ENCODE results near the gene GRK2.

The GRK2 gene

DNA sequence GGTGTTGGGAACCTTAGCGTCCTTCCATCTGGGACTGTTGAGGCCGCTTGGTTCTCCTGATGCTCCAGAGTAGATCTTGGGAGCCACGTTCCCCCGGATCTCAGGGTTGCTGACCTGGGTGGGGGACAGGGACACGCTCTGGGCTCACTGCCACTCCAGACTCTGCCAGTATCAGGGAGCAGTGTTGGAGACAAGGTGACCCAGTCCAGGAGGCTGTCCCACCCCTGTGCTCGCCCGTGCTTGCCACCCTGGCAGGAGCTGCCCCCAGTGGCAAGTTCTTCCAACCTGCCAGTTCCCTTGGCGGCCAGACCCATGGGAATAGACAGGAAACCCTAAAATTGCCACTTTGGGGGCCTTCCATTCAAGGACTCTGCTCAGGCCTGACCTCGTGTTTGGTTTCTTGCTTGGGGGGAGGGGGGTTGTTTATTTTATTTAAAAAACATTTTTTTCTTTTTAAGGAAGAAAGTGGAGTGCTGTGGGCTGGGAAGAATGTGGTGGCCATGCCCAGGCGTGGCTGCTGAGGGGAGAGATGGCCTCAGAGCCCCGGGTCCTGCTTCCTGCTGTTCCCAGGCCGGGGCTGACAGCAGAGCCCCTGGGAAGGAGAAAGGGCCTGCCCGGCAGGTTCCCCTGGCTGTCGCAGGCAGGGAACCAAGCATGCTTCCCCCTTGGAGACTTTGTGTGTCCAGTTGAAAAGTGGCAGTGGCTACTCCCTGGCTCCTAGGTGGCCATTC is 7.2 kb downstream of the GRK2 start:
- Mint-ChIP-seq H3K27ac (peak overlapping the region; percentile 100), H3K36me3 (peaks cover 2% of the 10 kb centered on the region), H3K4me3 (peak overlapping the region; percentile 85), H3K9me3 (no peaks in the 10 kb centered on the region), H3K27me3 (no peaks in the 10 kb centered on the region), H3K4me1 (peaks cover 78% of the 10 kb centered on the region)

- Mint-ChIP-seq H3K27me3 (no peaks in the 10 kb centered on the region), H3K4me1 (peaks cover 80% of the 10 kb centered on the region), H3K27ac (peak overlapping the region; percentile 100), H3K9me3 (no peaks in the 10 kb centered on the region), H3K4me3 (peak overlapping the region; percentile 71), H3K36me3 (peaks cover 4% of the 10 kb centered on the region)
Measured at GRCh38 chr11:67274768-67275605, 8.7 kb downstream of the GRK2 start.

DNA sequence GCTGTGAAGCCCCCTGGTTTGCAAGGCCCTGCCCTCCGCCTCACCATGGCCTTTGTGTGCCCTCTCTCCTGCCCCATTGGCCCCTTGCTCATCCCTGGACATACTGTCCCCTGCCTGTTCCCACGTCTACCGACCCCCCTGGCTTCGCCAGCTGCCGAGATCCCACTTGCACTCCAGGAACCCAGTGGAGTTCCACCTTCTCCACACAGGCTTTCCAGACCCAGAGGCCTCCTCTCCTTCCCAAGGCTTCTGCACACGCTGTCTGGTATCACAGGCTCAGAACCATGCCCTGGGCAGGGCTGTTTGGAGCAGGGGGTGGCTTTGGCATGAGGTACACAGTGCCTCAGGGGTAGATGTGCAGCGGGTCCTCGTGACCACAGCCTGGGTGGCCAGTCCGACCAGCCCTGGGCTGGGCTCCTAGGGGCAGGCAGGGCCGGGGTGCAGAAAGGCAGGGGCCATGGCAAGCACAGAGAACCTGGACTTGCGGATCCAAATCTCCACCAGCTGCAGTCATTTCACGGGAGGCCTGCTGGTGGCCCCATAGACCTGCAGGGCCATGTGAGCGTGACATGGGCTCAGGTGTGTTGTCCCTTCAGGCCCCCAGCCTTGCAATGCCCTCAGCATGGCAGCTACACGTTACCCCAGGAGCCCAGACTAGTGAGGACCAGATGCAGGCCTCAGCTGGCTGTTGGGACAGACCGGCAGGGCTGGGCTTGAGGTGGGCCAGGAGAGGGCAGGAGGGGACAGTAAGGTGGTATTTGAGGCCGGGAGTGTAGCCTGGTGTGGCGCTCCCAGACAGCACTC is 9.5 kb downstream of the GRK2 start:
- peaks cover 4% of the 10 kb centered on the region for H3K36me3 Mint-ChIP-seq
- H3K4me1 Mint-ChIP-seq = peaks cover 77% of the 10 kb centered on the region
- peak overlapping the region; percentile 100 for H3K27ac Mint-ChIP-seq
- H3K9me3 Mint-ChIP-seq = no peaks in the 10 kb centered on the region
- no peaks in the 10 kb centered on the region for H3K27me3 Mint-ChIP-seq
- H3K4me3 Mint-ChIP-seq = peak overlapping the region; percentile 71

GRCh38 chr11:67276781-67277230 is 10.5 kb downstream of the GRK2 start:
- Mint-ChIP-seq H3K4me1 (peaks cover 67% of the 10 kb centered on the region), H3K27me3 (no peaks in the 10 kb centered on the region), H3K36me3 (peaks cover 4% of the 10 kb centered on the region), H3K4me3 (peak overlapping the region; percentile 87), H3K9me3 (no peaks in the 10 kb centered on the region), H3K27ac (peak overlapping the region; percentile 100)

- no peaks in the 10 kb centered on the region for H3K9me3 Mint-ChIP-seq
- H3K36me3 Mint-ChIP-seq = peaks cover 4% of the 10 kb centered on the region
- peaks cover 62% of the 10 kb centered on the region for H3K4me1 Mint-ChIP-seq
- H3K27me3 Mint-ChIP-seq = no peaks in the 10 kb centered on the region
- peak overlapping the region; percentile 100 for H3K27ac Mint-ChIP-seq
- H3K4me3 Mint-ChIP-seq = peak overlapping the region; percentile 87
Measured at GRCh38 chr11:67277231-67277961, 11.1 kb downstream of the GRK2 start.

GRCh38 chr11:67278135-67278938 is 12.1 kb downstream of the GRK2 start:
- peaks cover 57% of the 10 kb centered on the region for H3K4me1 Mint-ChIP-seq
- peak overlapping the region; percentile 100 for H3K27ac Mint-ChIP-seq
- peak overlapping the region; percentile 87 for H3K4me3 Mint-ChIP-seq
- H3K36me3 Mint-ChIP-seq = peaks cover 7% of the 10 kb centered on the region
- no peaks in the 10 kb centered on the region for H3K9me3 Mint-ChIP-seq
- H3K27me3 Mint-ChIP-seq = no peaks in the 10 kb centered on the region

DNA sequence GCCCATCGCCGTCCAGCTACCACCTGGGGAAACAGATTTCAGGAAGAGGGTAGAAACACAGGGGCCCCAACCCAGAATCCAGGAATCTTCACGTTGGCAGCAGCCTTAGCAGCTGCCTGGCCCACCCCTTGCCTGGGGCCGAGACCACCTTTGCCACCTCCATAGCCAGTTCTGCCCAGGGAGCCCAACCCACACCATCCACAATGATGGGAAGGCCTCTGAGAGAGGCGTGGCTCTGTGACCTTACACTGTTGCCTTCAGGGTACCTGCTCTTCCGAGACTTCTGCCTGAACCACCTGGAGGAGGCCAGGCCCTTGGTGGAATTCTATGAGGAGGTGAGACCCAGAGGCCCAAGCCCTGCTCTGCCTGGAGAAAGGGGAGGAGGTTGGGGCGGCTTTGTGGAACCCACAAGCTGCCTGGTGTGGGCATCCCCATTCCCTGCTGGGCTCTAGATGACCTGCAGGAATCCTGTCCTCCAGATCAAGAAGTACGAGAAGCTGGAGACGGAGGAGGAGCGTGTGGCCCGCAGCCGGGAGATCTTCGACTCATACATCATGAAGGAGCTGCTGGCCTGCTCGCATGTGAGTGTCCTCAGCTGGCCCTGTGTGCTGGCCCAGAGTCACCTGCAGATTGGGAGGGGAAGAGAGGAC is 12.8 kb downstream of the GRK2 start:
- H3K4me3 Mint-ChIP-seq = peak overlapping the region; percentile 62
- H3K27ac Mint-ChIP-seq = peak overlapping the region; percentile 94
- peaks cover 55% of the 10 kb centered on the region for H3K4me1 Mint-ChIP-seq
- H3K36me3 Mint-ChIP-seq = peaks cover 7% of the 10 kb centered on the region
- H3K9me3 Mint-ChIP-seq = no peaks in the 10 kb centered on the region
- H3K27me3 Mint-ChIP-seq = no peaks in the 10 kb centered on the region

DNA sequence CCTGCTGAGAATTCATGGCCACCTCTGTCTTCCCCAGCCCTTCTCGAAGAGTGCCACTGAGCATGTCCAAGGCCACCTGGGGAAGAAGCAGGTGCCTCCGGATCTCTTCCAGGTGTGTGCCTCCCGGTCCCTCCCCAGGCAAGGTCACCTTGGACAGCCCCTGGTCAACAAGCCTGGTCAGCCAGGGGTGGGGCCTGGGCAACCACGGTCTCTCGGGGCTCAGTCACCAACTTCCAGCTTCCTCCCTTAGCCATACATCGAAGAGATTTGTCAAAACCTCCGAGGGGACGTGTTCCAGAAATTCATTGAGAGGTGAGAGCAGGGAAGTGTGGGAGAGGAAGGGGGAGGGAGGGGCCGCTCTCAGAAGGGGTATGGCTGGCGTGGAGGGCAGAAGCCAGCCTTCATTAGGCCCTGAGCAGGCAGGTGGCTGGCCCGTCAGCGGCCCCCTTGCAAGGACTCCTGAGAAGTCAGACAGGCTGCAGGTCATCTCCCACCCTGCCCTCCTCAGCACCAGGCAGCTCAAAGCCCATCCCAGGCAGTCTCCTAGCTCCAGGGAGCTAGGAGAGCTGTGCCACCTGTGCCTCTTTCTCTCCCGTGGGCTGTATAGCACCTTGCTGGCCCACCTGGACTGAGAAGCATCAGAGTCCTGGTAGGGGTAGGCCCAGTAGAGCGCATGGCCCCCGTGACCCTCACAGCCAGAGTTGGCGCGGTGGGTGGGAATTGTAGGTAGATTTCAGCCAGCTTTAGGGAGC is 13.5 kb downstream of the GRK2 start:
- Mint-ChIP-seq H3K4me3 (no peak overlapping the region), H3K36me3 (peaks cover 7% of the 10 kb centered on the region), H3K4me1 (peaks cover 50% of the 10 kb centered on the region), H3K27ac (peak overlapping the region; percentile 94), H3K9me3 (no peaks in the 10 kb centered on the region), H3K27me3 (no peaks in the 10 kb centered on the region)

DNA sequence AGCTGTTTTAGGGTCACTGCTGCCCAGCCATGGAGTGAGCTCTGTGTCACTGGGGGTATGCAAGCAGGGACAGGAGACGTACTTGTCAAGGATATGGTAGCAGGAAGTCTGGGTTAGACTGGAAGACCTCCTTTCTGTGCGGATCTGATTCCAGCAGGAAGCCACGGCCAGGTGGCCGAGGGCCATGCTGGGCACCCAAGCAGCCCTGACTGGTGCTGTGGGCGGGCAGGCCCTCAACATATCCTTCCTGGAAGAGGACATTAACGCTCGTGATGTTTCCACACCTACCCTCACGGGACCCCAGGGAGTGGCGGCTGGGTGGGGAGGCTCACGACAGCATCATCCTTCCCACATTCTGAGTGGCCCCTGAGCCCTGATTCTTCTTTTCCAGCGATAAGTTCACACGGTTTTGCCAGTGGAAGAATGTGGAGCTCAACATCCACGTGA is 14.1 kb downstream of the GRK2 start:
- Mint-ChIP-seq H3K4me1 (peaks cover 48% of the 10 kb centered on the region), H3K27ac (peak overlapping the region; percentile 84), H3K4me3 (no peak overlapping the region), H3K9me3 (no peaks in the 10 kb centered on the region), H3K36me3 (peaks cover 7% of the 10 kb centered on the region), H3K27me3 (no peaks in the 10 kb centered on the region)

DNA sequence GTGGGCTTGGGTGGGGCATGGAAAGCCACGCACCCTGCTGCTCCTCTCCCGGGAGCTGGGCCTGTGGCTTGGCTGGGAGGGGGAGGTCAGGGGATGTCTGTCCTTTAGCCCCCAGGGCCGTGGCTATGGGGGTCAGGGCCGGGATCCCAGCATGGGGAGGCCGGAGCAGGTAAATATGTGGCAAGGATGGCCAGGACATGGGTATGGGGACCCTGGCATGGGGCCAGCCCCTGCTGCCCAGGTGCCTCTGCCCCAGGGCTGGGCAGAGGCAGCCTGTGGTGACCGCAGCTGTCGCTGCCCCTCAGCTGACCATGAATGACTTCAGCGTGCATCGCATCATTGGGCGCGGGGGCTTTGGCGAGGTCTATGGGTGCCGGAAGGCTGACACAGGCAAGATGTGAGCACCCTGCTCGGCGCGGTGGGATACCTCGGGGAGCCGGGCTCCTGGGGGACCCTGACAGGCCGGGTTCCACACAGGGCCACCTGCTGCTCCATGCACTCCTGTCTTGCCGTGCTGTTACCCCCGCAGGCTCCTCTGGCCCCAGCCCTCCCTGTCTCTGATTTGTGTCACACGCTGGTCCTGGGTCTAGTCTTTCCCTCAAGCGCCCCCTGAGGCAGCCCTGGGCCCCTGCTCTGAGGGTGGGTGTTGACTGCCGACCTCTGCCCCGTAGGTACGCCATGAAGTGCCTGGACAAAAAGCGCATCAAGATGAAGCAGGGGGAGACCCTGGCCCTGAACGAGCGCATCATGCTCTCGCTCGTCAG is 14.7 kb downstream of the GRK2 start:
- Mint-ChIP-seq H3K27me3 (no peaks in the 10 kb centered on the region), H3K4me3 (no peak overlapping the region), H3K36me3 (peaks cover 7% of the 10 kb centered on the region), H3K4me1 (peaks cover 42% of the 10 kb centered on the region), H3K9me3 (no peaks in the 10 kb centered on the region), H3K27ac (no peak overlapping the region)

DNA sequence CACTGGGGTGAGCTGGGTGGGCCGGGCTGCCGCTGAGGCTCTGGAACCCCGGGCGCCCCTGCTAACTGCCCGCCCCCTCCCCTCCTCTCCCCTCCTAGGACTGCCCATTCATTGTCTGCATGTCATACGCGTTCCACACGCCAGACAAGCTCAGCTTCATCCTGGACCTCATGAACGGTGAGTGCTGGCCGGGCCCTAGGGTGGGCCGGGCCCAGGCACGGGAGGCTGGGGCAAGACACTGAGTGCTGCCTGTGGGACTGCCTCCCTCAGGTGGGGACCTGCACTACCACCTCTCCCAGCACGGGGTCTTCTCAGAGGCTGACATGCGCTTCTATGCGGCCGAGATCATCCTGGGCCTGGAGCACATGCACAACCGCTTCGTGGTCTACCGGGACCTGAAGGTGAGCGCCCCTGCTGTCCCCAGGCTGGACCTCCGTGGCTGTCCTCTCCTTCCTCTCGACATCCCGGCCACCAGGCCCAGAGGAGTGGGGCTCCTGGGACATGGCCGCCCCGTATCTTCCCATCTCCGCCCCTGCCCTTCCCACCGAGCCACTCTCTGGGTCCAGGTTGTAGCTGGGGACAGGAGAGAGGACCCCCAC is 15.4 kb downstream of the GRK2 start:
- Mint-ChIP-seq H3K36me3 (peaks cover 5% of the 10 kb centered on the region), H3K4me3 (no peak overlapping the region), H3K9me3 (no peaks in the 10 kb centered on the region), H3K27me3 (no peaks in the 10 kb centered on the region), H3K27ac (peak overlapping the region; percentile 23), H3K4me1 (peaks cover 40% of the 10 kb centered on the region)

- Mint-ChIP-seq H3K27me3 (no peaks in the 10 kb centered on the region), H3K4me1 (peaks cover 41% of the 10 kb centered on the region), H3K27ac (no peak overlapping the region), H3K4me3 (no peak overlapping the region), H3K9me3 (no peaks in the 10 kb centered on the region), H3K36me3 (peaks cover 5% of the 10 kb centered on the region)
Measured at GRCh38 chr11:67282155-67282875, 16.0 kb downstream of the GRK2 start.
